ENCODE measurements around the gene GPR150. TPM values are rescaled to one million over a fixed set of nuclear protein-coding genes. Genes with fewer than 3 reads are reported as not detected.

Gene GPR150
- total RNA-seq (0.36 TPM in 1 of 2 replicates, not detected in the other), polyA plus RNA-seq (1.0 and 1.3 TPM in 2 replicates)

- Histone ChIP-seq H3K4me2 (peak within 1 kb of the TSS; percentile 99), H3K27ac (no peak within 1 kb of the TSS), H3K4me1 (ENCODE audit: insufficient read depth) (peaks cover 18% of the 10 kb centered on the region), H3K4me3 (peak within 1 kb of the TSS; percentile 65), H3K36me3 (replicated peaks; ENCODE audit: insufficient read depth, low read depth) (no peaks in the 10 kb centered on the region), H3K9me2 (replicated peaks; ENCODE audit: insufficient read depth) (no peaks in the 10 kb centered on the region), H2AFZ (peak within 1 kb of the TSS; percentile 92), H4K20me1 (ENCODE audit: insufficient read depth, poor library complexity, severe bottlenecking) (no peaks in the 10 kb centered on the region), H3K27me3 (peaks cover 48% of the 10 kb centered on the region), H3K79me2 (no peaks in the 10 kb centered on the region), H3K9me3 (ENCODE audit: low read depth) (no peaks in the 10 kb centered on the region)
- peak; percentile 77 for DNase-seq (ENCODE audit: low spot score)
- 2% methylated on average over 70 of the region's 85 CpGs for WGBS (ENCODE audit: low lambda C conversion rate, missing lambda C conversion rate)
- no peak for TF ChIP-seq EZH2phosphoT487 (IDR thresholded peaks at IDR 0.05; ENCODE audit: low read depth, severe bottlenecking, unreplicated experiment)
- peak; percentile 3 for TF ChIP-seq CTCF (IDR thresholded peaks at IDR 0.05; ENCODE audit: poor library complexity)
- TF ChIP-seq EZH2 (IDR thresholded peaks at IDR 0.05; ENCODE audit: borderline replicate concordance): peak; percentile 83
Observed at GRCh38 chr5:95620030-95620869, at the start of gene GPR150. Gene GPR150 (plus strand): TSS chr5:95620087. CDS start chr5:95620276, 189 bp downstream.

- Histone ChIP-seq H3K4me3 (no peak overlapping the region), H4K20me1 (ENCODE audit: insufficient read depth, poor library complexity, severe bottlenecking) (no peaks in the 10 kb centered on the region), H2AFZ (no peak overlapping the region), H3K4me2 (no peak overlapping the region), H3K4me1 (ENCODE audit: insufficient read depth) (no peaks in the 10 kb centered on the region), H3K27me3 (no peaks in the 10 kb centered on the region), H3K27ac (no peak overlapping the region), H3K79me2 (no peaks in the 10 kb centered on the region), H3K9me2 (replicated peaks; ENCODE audit: insufficient read depth) (no peaks in the 10 kb centered on the region), H3K9me3 (ENCODE audit: low read depth) (no peaks in the 10 kb centered on the region), H3K36me3 (replicated peaks; ENCODE audit: insufficient read depth, low read depth) (no peaks in the 10 kb centered on the region)
- WGBS (ENCODE audit: low lambda C conversion rate, missing lambda C conversion rate): 75% methylated on average over 2 of the region's 2 CpGs
- no peak for DNase-seq (ENCODE audit: low spot score)
- TF ChIP-seq CTCF (IDR thresholded peaks at IDR 0.05; ENCODE audit: poor library complexity) (no peak), EZH2 (IDR thresholded peaks at IDR 0.05; ENCODE audit: borderline replicate concordance) (no peak), EZH2phosphoT487 (IDR thresholded peaks at IDR 0.05; ENCODE audit: low read depth, severe bottlenecking, unreplicated experiment) (no peak)
Observed at GRCh38 chr5:95572016-95572415, 47.9 kb upstream of the GPR150 start.

GRCh38 chr5:95581576-95581975 is 38.3 kb upstream of the GPR150 start:
- WGBS (ENCODE audit: low lambda C conversion rate, missing lambda C conversion rate): 94% methylated on average over 2 of the region's 2 CpGs

GRCh38 chr5:95583992-95584391 is 35.9 kb upstream of the GPR150 start:
- Histone ChIP-seq H3K27me3 (no peaks in the 10 kb centered on the region), H3K36me3 (replicated peaks; ENCODE audit: insufficient read depth, low read depth) (peaks cover 3% of the 10 kb centered on the region), H2AFZ (no peak overlapping the region), H3K27ac (no peak overlapping the region), H3K79me2 (no peaks in the 10 kb centered on the region), H4K20me1 (ENCODE audit: insufficient read depth, poor library complexity, severe bottlenecking) (no peaks in the 10 kb centered on the region), H3K4me1 (ENCODE audit: insufficient read depth) (no peaks in the 10 kb centered on the region), H3K4me2 (no peak overlapping the region), H3K9me3 (ENCODE audit: low read depth) (no peaks in the 10 kb centered on the region), H3K4me3 (no peak overlapping the region), H3K9me2 (replicated peaks; ENCODE audit: insufficient read depth) (no peaks in the 10 kb centered on the region)
- DNase-seq (ENCODE audit: low spot score): no peak
- 90% methylated on average over 1 of the region's 1 CpG for WGBS (ENCODE audit: low lambda C conversion rate, missing lambda C conversion rate)
- TF ChIP-seq CTCF (IDR thresholded peaks at IDR 0.05; ENCODE audit: poor library complexity) (no peak), EZH2phosphoT487 (IDR thresholded peaks at IDR 0.05; ENCODE audit: low read depth, severe bottlenecking, unreplicated experiment) (no peak), EZH2 (IDR thresholded peaks at IDR 0.05; ENCODE audit: borderline replicate concordance) (no peak)

More at GRCh38 chr5:95581576-95581975, 38.3 kb upstream of the GPR150 start:
- no peak for DNase-seq (ENCODE audit: low spot score)
- Histone ChIP-seq H4K20me1 (ENCODE audit: insufficient read depth, poor library complexity, severe bottlenecking) (peaks cover 4% of the 10 kb centered on the region), H3K9me2 (replicated peaks; ENCODE audit: insufficient read depth) (no peaks in the 10 kb centered on the region), H3K27me3 (no peaks in the 10 kb centered on the region), H3K9me3 (ENCODE audit: low read depth) (no peaks in the 10 kb centered on the region), H3K79me2 (no peaks in the 10 kb centered on the region), H3K4me3 (no peak overlapping the region), H3K4me1 (ENCODE audit: insufficient read depth) (no peaks in the 10 kb centered on the region), H3K4me2 (no peak overlapping the region), H3K36me3 (replicated peaks; ENCODE audit: insufficient read depth, low read depth) (peaks cover under 1% of the 10 kb centered on the region), H3K27ac (no peak overlapping the region), H2AFZ (no peak overlapping the region)
- TF ChIP-seq EZH2 (IDR thresholded peaks at IDR 0.05; ENCODE audit: borderline replicate concordance) (no peak), EZH2phosphoT487 (IDR thresholded peaks at IDR 0.05; ENCODE audit: low read depth, severe bottlenecking, unreplicated experiment) (no peak)

All from hepatocyte (in vitro differentiated cells).